ENCODE measurements around the gene NHS.

NHS gene

DNA sequence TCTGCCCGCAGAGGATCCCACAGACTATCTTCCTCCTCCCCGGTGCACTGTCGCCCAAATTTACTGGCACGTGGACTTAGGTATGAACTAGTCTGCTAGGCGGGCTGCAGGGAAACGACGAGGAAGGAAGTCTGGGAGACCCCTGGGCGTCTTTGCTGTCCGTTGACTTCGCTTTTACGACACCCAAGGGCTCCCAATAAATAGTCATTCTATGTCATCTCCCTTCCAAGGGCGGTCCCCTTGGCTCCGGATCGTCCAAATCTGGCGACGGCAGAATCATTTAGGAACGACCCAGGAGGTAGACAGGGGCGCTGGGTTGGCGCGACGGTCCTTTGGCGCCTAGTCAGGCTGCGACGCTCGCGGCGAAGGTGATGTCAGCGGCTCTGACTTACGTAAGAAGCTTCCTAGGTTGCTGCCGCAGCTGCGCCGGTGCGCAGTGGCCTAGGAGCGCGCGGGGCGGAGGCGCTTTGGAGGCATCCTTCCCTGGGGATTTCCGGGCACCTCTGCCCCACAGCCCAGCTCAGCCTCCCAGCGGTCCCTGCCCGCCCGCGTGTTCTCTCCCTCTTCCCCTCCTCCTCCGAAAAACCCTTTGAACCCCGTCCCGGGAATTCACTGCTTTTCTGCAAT is 2.2 kb downstream of the NHS start:
- TF ChIP-seq, protein P1, sequence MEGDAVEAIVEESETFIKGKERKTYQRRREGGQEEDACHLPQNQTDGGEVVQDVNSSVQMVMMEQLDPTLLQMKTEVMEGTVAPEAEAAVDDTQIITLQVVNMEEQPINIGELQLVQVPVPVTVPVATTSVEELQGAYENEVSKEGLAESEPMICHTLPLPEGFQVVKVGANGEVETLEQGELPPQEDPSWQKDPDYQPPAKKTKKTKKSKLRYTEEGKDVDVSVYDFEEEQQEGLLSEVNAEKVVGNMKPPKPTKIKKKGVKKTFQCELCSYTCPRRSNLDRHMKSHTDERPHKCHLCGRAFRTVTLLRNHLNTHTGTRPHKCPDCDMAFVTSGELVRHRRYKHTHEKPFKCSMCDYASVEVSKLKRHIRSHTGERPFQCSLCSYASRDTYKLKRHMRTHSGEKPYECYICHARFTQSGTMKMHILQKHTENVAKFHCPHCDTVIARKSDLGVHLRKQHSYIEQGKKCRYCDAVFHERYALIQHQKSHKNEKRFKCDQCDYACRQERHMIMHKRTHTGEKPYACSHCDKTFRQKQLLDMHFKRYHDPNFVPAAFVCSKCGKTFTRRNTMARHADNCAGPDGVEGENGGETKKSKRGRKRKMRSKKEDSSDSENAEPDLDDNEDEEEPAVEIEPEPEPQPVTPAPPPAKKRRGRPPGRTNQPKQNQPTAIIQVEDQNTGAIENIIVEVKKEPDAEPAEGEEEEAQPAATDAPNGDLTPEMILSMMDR (IDR thresholded peaks at IDR 0.05), result no peak
- TF ChIP-seq ZFX (IDR thresholded peaks at IDR 0.05; ENCODE audit: borderline replicate concordance), result no peak
- H3K27ac ChIP-seq, result no peak overlapping the region

DNA sequence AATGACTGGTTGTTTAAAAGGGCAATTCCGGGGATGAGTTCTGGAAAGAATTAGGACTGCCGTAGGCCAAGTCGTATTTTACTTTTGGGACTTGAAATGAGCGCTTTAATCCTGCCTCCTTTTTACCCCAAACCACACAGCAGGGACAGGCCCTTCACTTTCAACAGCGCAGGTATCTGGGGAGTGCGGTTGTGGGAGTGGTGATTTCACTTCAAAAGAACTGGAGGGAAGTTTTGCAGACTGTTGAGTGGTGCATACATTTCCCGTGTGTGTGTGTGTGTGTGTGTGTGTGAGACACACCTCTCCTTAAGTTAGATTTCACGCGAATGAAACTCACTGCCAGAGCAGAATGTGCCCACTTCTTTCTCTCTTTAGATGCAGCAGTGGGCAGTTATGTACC is 2.8 kb downstream of the NHS start:
- TF ChIP-seq, protein P1 (IDR thresholded peaks at IDR 0.05), result no peak
- TF ChIP-seq ZFX (IDR thresholded peaks at IDR 0.05; ENCODE audit: borderline replicate concordance), result no peak
- H3K27ac ChIP-seq, result no peak overlapping the region

DNA sequence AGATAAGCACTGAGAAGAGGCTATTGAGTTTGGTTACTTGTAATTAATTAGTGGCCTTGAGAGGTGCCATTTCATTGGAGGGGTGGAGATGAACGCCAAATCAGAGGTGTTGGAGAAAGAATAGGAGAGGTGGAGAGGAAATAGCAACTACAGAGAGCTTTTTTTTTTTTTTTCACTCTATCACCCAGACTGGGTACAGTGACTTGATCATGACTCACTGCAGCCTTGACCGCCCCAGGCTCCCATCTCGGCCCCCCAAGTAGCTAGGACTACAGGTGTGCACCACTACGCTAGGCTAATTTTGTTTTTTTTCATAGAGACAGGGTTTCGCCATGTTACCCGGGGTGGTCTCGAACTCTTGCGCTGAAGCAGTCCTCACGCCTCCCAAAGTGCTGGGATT is 5.2 kb downstream of the NHS start:
- H3K27ac ChIP-seq, result no peak overlapping the region
- TF ChIP-seq ZFX (IDR thresholded peaks at IDR 0.05; ENCODE audit: borderline replicate concordance), result no peak
- TF ChIP-seq, protein P1 (IDR thresholded peaks at IDR 0.05), result no peak

DNA sequence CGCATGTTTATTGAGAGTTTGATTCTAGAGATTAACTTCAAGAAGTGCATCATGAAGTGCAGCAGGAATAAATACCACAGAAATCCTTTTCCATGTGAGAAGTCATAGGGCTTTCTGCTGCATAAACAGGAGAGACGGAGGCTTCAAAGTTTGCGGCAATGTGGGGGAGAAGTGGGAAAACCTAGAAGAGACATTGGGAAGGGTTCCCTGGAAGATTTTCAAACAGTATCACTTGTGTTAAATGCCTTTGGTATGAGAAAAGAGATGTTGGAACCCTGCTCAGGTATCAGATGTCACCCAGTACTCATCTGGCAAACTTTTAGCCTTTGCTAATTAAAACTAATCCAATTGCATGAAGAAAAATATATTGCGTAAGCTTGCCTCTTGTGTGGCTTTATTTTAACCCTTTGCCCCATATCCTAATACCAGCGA is 15.4 kb downstream of the NHS start:
- no peak overlapping the region for H3K27ac ChIP-seq
- TF ChIP-seq, protein P1 (IDR thresholded peaks at IDR 0.05), result no peak
- no peak for TF ChIP-seq ZFX (IDR thresholded peaks at IDR 0.05; ENCODE audit: borderline replicate concordance)

DNA sequence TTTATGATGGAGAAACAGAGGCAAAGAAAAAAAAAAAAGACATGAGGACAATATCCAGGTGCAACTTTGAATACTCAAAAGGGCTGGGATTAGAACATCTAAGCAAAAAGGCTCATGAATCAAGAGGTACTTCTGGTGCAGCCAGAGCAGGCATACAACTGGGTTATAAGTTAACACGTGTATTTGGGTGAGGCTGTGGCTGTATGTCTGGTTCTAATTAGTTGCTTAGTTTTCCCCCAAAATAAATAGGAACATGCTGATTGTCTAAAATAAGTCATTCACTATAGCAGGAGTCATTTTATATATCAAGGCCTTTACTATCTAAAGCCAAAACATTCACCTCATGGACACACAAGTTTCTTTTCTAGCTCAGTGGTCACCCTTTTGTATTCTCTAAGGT is 20.2 kb downstream of the NHS start:
- TF ChIP-seq, protein P1 (IDR thresholded peaks at IDR 0.05), result no peak
- TF ChIP-seq ZFX (IDR thresholded peaks at IDR 0.05; ENCODE audit: borderline replicate concordance), result no peak

DNA sequence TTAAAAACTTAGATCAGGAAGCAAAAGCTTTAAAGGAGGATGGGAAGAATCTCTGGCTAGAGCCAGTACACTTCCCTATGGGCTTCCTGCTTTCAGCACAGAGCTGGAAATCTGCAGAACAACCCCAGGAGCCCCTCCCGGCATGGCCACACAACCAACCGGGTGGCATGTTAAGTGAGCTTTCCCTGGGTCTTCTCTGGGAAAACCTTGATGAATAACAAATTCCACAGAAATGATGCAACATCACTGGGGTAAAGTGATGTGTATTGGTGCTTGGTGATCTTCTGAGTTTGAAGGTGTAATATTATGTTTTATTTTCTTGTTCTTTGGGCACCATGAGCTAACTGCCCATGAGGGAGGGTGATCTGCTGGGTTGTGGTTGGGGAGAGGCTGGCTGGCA is 22.1 kb downstream of the NHS start:
- TF ChIP-seq, protein P1 (IDR thresholded peaks at IDR 0.05), result no peak
- no peak for TF ChIP-seq ZFX (IDR thresholded peaks at IDR 0.05; ENCODE audit: borderline replicate concordance)
- H3K27ac ChIP-seq, result no peak overlapping the region

More for the DNA sequence above, 20.2 kb downstream of the NHS start:
- H3K27ac ChIP-seq, result no peak overlapping the region

DNA sequence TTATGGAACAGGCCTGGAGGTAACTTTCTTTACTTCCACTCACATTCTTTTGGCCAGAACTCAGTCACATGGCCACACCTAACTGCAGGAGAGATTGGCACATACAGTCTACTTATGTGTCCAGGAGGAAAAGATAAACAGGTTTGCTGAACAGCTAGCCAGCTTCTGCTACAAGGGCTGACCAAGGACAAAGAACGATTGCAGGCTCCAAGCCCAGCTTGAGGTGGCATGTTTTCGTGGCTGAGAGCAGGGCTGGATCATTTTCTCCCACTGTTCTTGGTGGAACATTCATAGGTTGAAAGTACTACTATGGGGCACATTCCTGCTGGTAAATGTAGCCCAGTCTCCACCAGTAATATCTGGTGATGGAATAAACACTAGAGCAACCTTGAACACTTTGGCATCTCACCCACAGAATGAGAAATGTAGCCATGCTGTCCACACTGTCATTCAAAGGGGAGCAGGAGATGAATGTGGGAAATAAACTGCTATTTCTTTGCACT is 28.2 kb downstream of the NHS start:
- TF ChIP-seq, protein P1 (IDR thresholded peaks at IDR 0.05), result no peak
- TF ChIP-seq ZFX (IDR thresholded peaks at IDR 0.05; ENCODE audit: borderline replicate concordance), result no peak
- H3K27ac ChIP-seq, result no peak overlapping the region
